IPS-18c (cell line): ENCODE results near the gene DGCR6.
"Not testable (repeated sequence)": the region's sequence is repeated elsewhere in the genome, so short reads cannot be mapped to it uniquely, and the experiment has no call there.

Source experiments
- H3K4me3 ChIP-seq: 2 replicates; pipeline ENCODE4 v1.7.0; 2013; ENCODE audit warnings: low read depth, mild to moderate bottlenecking, low read length, moderate library complexity; ENCODE audit not compliant: insufficient read depth
- H3K9me3 ChIP-seq: one replicate; pipeline ENCODE4 v1.6.1; 2013; ENCODE audit warnings: mild to moderate bottlenecking, low read length, moderate library complexity; ENCODE audit not compliant: control insufficient read depth, insufficient read depth

The DGCR6 gene

DNA sequence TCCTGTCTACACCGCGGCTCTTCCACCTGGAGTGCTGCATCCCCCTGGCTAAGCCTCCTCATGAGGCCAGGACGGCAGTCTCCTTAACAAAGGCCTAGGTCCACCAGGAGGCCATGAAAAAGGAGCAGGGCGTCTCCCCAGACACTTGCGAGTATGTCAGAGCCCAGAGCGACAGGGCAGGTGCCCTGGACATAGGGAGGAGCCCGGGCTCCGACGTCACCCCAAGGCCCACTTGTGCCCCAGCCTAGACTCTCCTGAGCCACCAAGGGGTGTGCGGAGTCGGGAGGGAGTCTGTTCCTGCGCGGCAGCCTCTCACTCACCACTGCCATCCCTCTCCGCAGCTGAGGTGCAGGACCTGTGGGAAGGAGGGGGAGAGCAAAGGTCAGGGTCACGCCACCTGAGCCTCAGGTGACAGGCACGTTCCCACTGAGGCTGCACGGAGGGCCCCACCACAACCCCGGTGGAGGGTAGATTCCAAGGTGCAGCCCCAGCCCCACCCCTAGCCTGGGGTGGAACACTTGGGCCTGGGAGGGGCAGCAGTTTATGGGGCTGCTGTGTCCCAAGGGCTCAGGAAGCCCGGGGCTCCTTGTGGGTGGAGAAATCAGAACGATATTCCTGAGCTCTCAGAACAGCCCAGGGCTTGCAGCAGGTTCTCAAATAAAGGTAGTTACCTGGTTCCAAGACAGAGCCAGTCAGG lies 19.4 kb downstream of the DGCR6 start:
- Histone ChIP-seq H3K9me3 (no peaks in the 10 kb centered on the region), H3K4me3 (no peak overlapping the region)

DNA sequence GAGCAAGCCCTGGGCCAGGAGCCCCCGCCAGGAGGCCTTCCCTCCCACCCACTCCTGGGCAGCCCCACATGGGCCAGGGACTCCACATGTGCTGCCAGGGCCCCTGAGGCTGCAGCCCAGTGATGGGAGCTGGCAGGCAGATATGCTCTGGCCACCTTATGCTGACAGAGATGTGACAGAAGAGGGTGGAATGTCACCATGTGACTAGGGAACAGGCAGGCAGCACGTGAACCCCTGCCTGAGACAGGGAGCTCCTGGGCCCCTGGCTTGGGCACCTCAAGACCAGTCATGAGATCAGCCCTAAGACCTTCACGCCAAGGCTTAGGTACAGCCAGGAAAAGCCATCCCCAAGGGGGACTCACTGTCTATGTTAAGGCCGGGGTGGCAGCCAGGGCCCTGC lies 20.9 kb downstream of the DGCR6 start:
- no peak overlapping the region for H3K4me3 ChIP-seq
- H3K9me3 ChIP-seq, result no peaks in the 10 kb centered on the region

DNA sequence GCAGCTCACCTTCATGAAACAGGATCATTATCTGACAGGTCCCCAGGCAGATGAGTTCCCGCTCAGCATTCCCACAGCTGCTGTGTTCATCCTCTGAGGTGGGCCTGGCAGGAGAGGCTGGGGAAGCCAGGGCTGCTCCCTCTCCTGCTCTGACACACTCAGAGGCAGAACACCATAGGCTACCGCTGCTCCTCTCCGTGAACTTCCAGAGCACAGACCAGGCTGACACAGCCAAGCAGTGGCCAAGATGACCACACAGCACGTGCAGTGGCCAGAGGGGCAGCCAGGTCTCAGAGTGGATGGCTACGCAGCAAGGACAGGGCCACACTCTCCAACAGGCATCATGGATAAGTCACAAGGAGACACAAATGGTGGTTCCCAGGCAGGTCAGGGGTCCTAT lies 21.5 kb downstream of the DGCR6 start:
- no peak overlapping the region for H3K4me3 ChIP-seq

DNA sequence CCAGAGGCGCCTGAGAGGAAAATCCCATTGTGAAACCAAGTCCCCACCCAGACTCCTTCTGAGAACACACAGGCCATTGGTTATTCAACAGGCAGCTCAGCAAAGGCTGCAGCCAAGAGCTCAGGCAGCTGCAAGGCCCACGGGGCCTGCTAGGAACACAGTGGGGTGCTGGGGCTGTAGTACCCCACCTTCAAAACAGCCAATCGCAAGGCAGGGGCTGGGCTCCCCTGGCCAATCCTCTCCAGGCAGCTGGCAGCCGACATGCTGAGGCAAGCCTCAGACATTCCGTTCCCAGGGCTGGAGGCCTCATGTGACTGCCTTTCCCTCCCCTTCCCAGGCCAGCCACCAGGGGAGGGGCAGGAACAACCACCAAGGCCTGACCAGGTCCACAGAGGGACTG lies 23.3 kb downstream of the DGCR6 start:
- no peak overlapping the region for H3K4me3 ChIP-seq
- no peaks in the 10 kb centered on the region for H3K9me3 ChIP-seq

More for the DNA sequence above, 21.5 kb downstream of the DGCR6 start:
- no peaks in the 10 kb centered on the region for H3K9me3 ChIP-seq

DNA sequence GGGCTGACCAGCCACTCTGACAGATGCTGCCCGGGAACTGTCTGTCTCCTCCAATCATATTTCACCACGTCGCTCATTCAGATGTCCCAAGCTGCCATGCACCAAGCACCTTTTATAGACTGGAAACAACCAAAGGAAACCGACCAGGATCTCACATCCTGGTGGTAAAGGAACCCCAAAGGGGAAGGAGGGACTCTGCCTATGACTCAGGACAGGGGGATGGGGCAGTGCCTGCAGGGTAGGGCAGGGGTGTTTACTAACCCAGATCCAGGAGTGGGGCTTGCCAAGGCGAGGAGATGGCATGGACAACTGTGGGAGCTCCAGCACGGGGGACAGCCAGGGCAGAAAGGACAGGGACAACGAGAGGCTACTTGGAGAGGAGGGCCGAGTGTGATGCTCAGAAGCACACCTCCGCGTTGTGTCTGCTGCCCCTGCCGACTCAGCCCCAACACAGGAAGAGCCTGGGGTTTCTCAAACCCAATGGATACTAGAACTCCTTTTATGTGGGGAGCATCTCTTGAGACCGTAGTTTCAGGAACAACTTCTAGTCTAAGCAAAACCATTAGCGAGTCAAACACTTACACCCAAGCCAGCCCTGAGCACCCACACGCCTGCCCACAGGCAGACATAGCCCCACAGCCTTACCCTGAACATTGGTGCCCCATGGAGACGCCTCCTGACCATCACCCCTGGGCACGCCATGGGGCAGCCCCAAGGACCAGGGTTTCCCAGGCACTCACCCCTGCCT lies 26.0 kb downstream of the DGCR6 start:
- H3K9me3 ChIP-seq, result no peaks in the 10 kb centered on the region
- H3K4me3 ChIP-seq, result no peak overlapping the region

DNA sequence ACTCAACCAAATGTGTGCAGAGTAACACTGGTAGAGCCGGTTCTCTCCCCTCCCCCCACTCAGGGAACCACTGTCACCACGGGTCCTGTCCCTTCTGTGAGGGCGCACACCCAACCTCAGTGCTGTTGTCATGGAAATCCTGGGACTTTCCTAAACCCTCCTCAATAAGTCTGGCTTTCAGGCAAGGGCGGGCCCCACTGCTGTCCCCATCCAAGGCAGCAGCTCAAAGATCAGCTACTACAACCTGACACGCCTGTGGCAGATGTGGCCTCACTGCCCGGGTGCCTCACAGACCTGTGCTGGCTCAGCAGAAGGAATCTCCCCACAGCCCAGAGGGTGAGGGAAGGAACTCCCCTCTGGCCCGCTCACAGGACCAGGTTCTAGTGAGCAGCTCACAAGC lies 27.8 kb downstream of the DGCR6 start:
- Histone ChIP-seq H3K4me3 (no peak overlapping the region), H3K9me3 (no peaks in the 10 kb centered on the region)

DNA sequence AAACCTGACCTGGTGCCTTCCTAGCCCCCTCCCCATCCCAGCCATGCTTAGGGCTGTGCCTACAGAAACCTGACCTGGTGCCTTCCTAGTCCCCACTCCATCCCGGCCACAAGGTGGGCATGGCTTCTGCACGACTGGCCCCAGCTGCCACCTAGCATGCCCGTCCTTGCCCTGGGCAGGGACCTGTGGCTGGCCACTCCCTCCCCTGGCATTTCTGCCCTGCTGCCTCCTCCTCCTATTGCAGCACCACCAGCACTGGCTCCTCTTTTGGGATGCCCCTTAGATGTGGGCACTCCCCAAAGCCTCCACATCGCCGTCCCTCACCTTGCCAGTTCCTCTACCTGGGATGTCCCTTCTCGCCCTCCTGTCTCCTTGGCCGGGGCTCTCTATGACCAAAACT lies 28.6 kb downstream of the DGCR6 start:
- H3K4me3 ChIP-seq, result not testable (repeated sequence)

DNA sequence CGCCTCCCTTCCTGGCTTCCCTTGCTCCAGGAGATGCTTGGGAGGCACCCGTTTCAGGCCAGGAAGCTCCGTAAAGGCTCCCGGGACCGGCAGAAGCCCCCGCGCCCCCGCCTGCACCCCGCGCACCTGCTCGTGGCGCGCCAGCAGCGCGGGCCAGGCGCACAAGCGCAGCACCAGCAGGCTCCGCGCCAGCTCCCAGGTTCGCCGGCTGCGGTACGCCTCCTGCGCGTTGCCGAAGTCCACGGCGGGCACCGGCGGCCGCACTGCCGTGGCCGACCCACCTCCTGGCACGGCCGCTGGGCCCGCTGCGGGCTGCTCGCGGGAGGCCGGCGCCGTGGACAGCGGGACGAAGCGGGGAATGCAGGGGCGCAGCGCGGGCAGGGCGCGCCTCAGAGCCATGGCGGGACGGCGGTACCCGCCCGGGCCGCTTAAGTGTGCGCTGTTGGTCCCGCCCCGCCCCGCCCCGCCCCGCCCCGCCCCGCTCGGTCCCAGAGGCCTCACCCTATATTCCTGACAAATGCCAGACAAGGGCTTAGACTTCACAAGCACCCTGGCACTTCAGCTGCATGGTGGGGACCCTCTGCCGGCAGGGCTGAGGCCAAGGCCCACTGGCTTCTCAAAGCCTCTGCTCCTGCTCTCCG lies 29.9 kb downstream of the DGCR6 start, which contains the start of gene PRODH:
Gene PRODH, minus strand, starts transcription at position 405 of the 641 bp plus-strand sequence. Its CDS starts 6 bp downstream, at position 399.
- no peaks in the 10 kb centered on the region for H3K9me3 ChIP-seq
- no peak within 1 kb of the TSS for H3K4me3 ChIP-seq

More for the DNA sequence above, 28.6 kb downstream of the DGCR6 start:
- not testable (repeated sequence) for H3K9me3 ChIP-seq

DNA sequence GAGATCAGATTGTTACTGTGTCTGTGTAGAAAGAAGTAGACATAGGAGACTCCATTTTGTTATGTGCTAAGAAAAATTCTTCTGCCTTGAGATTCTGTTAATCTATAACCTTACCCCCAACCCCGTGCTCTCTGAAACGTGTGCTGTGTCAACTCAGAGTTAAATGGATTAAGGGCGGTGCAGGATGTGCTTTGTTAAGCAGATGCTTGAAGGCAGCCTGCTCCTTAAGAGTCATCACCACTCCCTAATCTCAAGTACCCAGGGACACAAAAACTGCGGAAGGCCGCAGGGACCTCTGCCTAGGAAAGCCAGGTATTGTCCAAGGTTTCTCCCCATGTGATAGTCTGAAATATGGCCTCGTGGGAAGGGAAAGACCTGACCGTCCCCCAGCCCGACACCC lies 32.6 kb downstream of the DGCR6 start:
- not testable (repeated sequence) for H3K4me3 ChIP-seq, H3K9me3 ChIP-seq

DNA sequence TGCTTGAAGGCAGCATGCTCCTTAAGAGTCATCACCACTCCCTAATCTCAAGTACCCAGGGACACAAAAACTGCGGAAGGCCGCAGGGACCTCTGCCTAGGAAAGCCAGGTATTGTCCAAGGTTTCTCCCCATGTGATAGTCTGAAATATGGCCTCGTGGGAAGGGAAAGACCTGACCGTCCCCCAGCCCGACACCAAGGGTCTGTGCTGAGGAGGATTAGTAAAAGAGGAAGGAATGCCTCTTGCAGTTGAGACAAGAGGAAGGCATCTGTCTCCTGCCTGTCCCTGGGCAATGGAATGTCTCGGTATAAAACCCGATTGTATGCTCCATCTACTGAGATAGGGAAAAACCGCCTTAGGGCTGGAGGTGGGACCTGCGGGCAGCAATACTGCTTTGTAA lies 41.0 kb downstream of the DGCR6 start:
- not testable (repeated sequence) for H3K4me3 ChIP-seq, H3K9me3 ChIP-seq

DNA sequence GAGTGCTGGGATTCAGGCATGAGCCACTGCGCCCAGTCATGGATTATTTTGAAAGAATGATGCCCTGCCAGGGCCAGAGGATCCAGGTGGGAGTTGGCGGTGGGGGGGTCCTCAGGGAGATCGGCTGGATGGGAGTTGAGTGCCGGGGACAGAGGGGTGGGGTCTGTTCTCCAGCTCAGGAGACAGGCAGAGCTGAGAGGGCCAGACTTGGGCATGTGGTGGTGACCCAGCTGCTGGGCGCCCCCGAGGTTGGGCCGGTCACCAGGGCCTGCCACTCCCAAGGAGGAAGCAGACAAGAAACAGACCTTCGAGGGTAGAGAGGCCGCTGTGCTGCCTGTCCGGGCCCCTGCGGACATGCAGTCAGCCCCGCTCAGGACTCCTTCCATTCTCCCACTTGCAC lies 41.8 kb downstream of the DGCR6 start:
- no peak overlapping the region for H3K4me3 ChIP-seq

DNA sequence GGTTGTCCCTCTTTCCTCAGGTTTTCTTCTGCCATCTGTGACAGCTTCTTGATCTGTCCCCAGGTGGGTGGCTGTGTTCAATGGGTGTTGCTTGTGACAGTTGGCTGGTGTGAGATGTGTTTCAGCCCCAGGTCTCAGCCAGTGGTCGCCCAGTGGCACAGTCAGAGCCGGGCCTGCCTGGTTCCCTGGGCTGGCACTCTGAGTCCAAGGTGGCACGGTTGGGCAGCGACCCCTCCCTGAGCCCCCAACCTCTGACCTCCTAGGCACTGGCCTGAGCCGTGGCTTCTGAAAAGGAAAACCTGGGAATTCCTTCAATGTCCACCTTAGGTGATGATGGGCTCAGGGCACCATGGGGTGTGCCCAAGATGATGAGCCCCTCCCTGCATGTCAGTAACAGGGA lies 44.0 kb downstream of the DGCR6 start:
- Histone ChIP-seq H3K4me3 (no peak overlapping the region), H3K9me3 (no peaks in the 10 kb centered on the region)

More for the DNA sequence above, 41.8 kb downstream of the DGCR6 start:
- H3K9me3 ChIP-seq, result no peaks in the 10 kb centered on the region

DNA sequence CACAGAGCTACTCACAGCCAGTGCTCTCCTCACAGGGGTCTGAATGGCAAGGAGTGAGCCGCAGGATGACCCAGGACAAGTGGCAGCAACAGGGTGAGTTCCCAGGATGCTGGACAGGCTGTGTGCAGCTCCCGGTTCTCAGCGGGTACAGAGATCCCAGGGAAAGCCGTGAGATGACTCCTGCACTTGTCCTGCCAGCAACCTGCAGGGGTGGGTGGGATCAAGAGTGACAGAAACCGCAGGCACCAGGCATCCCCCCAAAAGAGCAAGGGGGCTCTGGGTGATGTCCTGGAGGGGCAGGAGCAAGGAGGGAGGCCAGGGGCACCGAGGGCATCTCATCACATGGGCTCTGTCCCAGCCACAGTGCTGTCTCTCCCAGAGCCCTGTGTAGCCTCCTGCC lies 45.9 kb downstream of the DGCR6 start:
- no peaks in the 10 kb centered on the region for H3K9me3 ChIP-seq
- H3K4me3 ChIP-seq, result no peak overlapping the region

DNA sequence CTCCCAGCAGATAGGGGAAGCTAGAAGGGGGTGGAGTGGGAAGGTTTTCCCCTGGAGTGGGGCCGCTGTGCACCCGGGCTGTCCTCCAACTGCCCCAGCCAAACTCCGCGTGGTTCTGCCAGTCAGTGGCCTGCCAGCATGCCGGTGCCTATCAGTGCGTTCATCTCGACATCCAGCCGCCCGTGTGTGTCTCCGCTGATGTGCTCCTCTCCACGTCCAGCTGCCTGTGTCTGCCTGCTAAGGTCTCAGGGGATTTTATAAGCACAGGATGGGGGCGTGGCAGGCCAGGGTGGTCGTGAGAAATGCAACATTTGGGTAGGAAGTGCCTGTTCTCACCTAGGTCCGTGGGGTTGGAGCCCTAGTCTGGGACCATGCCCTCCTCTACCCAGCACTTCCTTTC lies 47.0 kb downstream of the DGCR6 start:
- H3K9me3 ChIP-seq, H3K4me3 ChIP-seq: not testable (repeated sequence)

DNA sequence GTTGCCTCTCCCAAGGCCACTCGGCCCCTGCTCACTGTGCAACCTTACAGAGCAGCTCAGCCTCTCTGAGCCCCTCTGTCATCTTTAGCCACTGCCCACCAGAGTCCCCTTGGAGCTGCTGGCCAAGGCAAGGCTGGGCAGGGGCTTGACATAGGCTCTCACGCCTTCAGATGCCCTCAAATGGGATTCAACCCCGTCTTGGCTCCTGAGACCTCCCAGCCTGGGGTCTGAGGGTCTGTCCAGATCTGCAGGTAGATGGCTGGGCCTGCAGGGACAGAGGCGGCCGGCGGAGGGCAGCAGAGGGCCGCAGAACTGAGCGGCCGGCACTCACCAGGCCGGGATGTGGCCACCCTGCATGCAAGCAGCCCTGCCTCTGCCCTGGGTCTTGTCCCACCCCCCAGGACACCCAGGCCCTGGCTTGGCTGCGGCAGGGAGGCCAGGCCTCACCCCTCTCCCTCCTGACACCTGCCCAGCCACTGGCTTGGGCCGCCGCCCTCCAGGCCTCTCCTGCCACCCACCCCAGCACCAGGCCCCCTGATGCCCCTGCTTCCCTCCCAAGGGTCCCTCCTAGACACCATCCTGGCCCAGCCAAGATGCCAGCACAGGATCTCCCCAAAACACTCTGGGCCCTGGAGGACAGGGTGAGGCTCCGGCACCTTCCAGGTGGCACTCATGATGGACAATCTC lies 48.3 kb downstream of the DGCR6 start:
- H3K9me3 ChIP-seq, H3K4me3 ChIP-seq: not testable (repeated sequence)

DNA sequence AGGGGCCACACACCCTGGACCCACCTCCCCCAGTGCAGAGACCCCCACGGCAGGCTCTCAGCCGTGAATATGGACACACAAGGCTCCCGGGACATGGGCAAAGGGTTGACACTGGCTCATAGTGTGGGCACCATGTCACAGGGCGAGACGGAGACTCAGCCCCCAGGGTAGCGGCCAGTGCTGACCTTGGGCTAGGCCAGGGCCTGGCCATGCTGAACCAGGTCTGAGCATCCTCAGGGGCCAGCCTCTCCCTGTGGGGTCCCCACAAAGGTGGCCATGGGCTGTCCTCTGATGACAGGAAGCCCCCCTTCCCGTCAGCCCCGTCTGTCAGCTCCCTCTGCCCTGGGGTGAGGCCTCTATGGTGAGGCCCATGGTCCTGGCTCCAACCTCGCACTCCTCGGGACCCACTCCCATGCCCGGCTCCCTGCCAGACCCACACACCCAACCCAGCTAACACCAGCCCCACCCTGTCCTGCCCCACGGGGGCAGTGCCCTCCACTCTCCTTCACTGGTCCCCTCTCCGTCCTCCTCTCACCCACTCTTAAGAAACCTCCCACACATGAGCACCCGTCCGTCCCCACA lies 49.0 kb downstream of the DGCR6 start:
- no peaks in the 10 kb centered on the region for H3K9me3 ChIP-seq

DNA sequence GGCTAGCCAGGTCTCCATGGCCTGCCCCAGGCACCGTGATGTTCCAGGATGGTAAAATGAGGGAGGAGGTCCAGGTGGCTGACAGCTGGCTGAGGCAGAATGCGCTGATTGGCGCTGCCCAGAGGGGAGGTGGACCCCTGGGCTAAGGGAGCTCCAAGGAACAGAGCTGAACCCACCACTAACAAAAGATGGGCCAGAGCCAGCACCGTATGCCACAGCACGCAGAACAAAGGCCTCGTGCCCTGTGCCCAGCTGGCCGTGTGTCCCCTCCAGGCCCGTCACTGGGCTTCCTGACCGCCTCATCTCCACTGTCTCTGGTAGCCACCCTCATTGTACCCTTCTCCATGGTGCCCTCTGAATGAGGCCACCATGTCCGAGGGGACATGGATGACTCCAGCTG lies 49.6 kb downstream of the DGCR6 start:
- H3K9me3 ChIP-seq, result no peaks in the 10 kb centered on the region
- H3K4me3 ChIP-seq, result no peak overlapping the region

More for the DNA sequence above, 49.0 kb downstream of the DGCR6 start:
- H3K4me3 ChIP-seq, result no peak overlapping the region
